GM21526 (cell line): ENCODE data around the gene CCDC137.

ENCODE experiments used
- ATAC-seq: cut with Tn5 transposase; IDR thresholded peaks from one replicate; pipeline ENCODE4 v1.9.1; 2021; ENCODE audit warnings: moderate library complexity; ENCODE audit not compliant: unreplicated experiment, low FRiP score

CCDC137 gene

DNA sequence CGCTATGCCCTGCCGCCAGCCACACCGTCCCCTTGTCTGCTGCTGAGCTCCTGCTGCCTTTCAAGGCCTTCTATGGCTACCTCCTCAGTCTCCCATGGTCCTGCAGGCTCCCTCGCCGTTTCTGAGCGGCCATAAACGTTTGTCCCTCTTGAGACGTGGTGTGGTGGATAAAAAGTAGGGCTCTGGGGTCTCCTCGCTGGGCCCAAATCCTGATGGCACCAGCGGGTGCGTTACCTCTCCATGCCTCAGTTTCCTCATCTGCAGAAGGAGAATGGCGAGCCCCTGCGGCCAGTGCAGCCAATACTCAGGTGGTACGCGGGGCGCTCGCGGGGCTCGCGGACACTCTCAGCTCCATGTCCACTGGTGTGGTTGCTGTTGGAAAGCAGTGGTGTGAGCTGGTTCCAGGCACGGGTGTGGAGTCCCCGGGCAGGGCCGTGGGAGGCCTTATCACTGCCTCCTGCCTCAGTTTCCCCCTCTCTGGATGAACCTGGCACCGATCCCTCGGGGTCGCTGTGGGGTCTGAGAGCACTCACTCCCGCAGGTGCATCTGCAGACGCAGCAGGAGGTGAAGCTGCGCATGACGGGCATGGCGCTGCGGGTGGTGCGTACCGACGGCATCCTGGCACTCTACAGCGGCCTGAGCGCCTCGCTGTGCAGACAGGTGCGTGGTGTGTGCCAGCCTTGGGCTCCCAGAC, 48.0 kb downstream of the CCDC137 start:
- ATAC-seq: no peak

- no peak for ATAC-seq
Observed at GRCh38 chr17:81715107-81715871, 48.8 kb downstream of the CCDC137 start.

- no peak for ATAC-seq
Observed at GRCh38 chr17:81715872-81716673, 49.5 kb downstream of the CCDC137 start.

DNA sequence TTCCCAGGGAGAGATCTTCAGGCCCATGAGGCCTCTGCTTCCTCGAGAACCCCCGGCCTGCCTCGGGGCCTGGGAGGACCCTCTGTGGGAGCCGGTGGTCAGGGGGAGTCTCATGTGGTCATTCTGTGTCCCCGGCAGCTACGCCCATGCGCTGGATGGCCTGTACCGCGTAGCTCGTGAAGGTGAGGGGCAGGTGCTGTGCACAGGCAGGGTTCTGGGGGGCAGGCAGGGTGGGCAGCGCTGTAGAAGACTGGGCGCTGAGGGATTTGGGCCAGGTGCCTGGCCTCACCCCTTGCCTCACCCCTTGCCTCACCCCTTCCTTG, 50.1 kb downstream of the CCDC137 start:
- no peak for ATAC-seq

- ATAC-seq: no peak
Observed at GRCh38 chr17:81717049-81717765, 50.7 kb downstream of the CCDC137 start.

DNA sequence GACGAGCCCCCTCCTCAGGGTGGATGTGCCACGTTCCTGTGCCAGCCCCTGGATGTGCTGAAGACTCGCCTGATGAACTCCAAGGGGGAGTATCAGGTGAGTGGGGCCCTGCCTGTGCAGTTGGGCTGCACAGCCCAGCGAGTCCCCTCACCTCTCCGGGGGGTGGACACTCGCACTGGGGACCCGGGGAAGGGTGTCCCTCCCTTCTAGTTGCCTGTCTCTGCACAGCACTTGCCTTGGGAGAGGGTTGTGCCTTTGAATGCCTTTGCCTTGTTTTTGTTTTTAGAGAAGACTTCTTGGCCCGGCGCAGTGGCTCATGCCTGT, 51.2 kb downstream of the CCDC137 start:
- no peak for ATAC-seq

DNA sequence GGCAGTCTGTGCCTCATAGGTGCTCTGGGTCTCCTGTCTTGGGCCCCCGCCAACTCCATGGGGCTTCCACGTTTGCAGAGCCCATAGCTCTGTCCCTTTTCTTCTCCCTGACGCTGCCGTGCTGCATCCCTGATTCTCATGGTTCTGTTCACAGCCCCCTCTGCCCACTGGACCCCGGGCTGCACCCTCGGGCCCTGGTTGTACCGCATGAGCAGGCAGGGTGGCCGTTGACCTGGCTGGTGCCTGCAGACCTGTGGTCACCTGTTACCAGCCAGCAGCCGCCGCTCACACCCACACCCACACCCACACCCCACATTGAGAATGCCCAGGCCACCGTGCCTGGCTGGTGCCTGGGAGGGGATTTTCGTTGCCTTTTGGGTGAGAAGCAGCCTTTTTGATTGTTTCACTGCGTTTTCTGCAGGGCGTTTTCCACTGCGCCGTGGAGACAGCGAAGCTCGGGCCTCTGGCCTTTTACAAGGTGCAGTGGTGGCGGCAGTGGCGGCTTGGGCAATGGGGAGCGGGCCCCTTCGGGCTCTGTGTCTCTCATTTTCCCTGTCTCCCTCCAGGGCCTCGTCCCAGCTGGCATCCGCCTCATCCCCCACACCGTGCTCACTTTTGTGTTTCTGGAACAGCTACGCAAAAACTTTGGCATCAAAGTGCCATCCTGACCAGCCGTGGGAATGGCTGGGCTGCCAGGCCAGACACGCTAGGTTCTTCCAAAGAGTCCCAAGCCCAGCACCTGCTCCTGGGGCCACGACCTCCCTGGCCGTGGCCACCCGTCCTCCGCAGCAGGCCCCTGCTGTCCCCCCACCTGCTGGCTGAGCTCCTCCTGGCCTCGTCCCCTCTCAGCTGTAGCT, 53.1 kb downstream of the CCDC137 start:
- ATAC-seq: no peak

GRCh38 chr17:81720267-81721071, 53.9 kb downstream of the CCDC137 start:
- no peak for ATAC-seq

DNA sequence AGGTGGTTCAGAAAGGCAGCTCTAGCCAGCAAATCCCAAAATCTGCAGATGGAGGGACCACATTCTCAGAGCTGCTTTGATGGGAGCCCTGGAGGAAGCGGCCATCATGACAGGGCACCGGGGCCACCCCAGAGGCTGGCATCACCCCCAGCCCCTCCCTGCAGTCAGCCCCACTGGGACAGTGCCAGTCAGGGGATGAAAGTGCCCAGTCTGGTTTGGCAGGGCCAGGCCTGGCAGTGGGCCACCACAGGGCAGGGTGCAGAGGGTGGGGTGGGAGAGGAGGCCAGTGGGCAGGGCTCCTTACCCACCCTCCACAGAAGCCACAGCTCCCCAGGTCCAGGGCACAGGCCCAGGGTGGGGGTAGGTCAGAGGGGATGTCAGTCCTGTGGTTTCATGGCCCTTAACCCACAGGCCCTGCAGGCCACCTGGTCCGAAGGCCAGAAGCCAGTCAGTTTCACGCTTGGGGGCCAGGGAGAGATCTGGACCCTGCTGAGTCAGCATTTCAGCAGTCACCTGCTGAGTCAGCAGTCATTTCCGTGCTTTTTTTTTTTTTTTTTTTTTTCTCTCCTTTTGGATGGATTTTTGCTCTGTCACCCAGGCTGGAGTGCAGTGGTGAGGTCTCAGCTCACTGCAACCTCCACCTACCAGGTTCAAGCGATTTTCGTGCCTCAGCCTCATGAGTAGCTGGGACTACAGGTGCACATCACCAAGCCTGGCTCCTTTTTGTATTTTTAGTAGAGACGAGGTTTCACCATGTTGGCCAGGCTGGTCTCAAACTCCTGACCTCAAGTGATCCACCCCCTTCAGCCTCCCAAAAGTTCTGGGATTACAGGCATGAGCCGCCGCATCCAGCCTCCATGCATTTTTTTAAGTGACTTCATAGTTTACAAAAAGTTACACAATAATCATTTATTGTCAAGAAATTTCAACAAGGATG, 55.9 kb downstream of the CCDC137 start:
- ATAC-seq: no peak
